ENCODE results near the gene LTBP1. TPM values are rescaled to one million over a fixed set of nuclear protein-coding genes. Genes with fewer than 3 reads are reported as not detected.

Gene LTBP1
- total RNA-seq, 2 experiments from 2014 or later = 0.18 TPM; not detected in 1

GRCh38 chr2:33321876-33322483 lies 375.2 kb downstream of the LTBP1 start:
- Mint-ChIP-seq H3K27me3 (peaks cover 9% of the 10 kb centered on the region), H3K9me3 (no peaks in the 10 kb centered on the region), H3K36me3 (ENCODE audit: low read depth) (no peaks in the 10 kb centered on the region), H3K4me3 (peak overlapping the region; percentile 11), H3K27ac (peak overlapping the region; percentile 87), H3K4me1 (ENCODE audit: low read depth) (peaks cover 22% of the 10 kb centered on the region)
- no peak for TF ChIP-seq CTCF (IDR thresholded peaks at IDR 0.05)
- peak; percentile 8 for DNase-seq
- CTCF ChIA-PET = no interaction called here
- POLR2A ChIA-PET = interaction anchor here (0.6 kb wide), 1 partner anchor 45 kb away, joined by 3 read pairs; no protein-coding TSS in a partner anchor
- ATAC-seq = no peak
- intact Hi-C loops (cut with micrococcal nuclease) = no loop called here

GRCh38 chr2:33322612-33323011 lies 375.9 kb downstream of the LTBP1 start:
- no peak for TF ChIP-seq CTCF (IDR thresholded peaks at IDR 0.05)
- Mint-ChIP-seq H3K27ac (no peak overlapping the region), H3K4me1 (ENCODE audit: low read depth) (peaks cover 22% of the 10 kb centered on the region), H3K9me3 (no peaks in the 10 kb centered on the region), H3K27me3 (peaks cover 11% of the 10 kb centered on the region), H3K36me3 (ENCODE audit: low read depth) (no peaks in the 10 kb centered on the region), H3K4me3 (no peak overlapping the region)
- intact Hi-C loops (cut with micrococcal nuclease) = no loop called here
- DNase-seq (no peak), ATAC-seq (no peak)
- ChIA-PET POLR2A (no interaction called here), CTCF (no interaction called here)

GRCh38 chr2:33323957-33324356 lies 377.2 kb downstream of the LTBP1 start:
- CTCF ChIA-PET = no interaction called here
- ATAC-seq (no peak), DNase-seq (no peak)
- Mint-ChIP-seq H3K4me1 (ENCODE audit: low read depth) (peaks cover 22% of the 10 kb centered on the region), H3K4me3 (no peak overlapping the region), H3K27ac (no peak overlapping the region), H3K27me3 (peaks cover 9% of the 10 kb centered on the region), H3K9me3 (no peaks in the 10 kb centered on the region), H3K36me3 (ENCODE audit: low read depth) (no peaks in the 10 kb centered on the region)
- intact Hi-C loops (cut with micrococcal nuclease) = no loop called here
- TF ChIP-seq CTCF (IDR thresholded peaks at IDR 0.05) = no peak
- POLR2A ChIA-PET = interaction anchor here (0.5 kb wide), 1 partner anchor 56 kb away, joined by 3 read pairs; no protein-coding TSS in a partner anchor

- Mint-ChIP-seq H3K36me3 (ENCODE audit: low read depth) (no peaks in the 10 kb centered on the region), H3K27me3 (peaks cover 3% of the 10 kb centered on the region), H3K4me1 (ENCODE audit: low read depth) (peaks cover 14% of the 10 kb centered on the region), H3K4me3 (no peak overlapping the region), H3K9me3 (no peaks in the 10 kb centered on the region), H3K27ac (no peak overlapping the region)
- intact Hi-C loops (cut with micrococcal nuclease) = no loop called here
- ATAC-seq (no peak), DNase-seq (no peak)
- ChIA-PET CTCF (no interaction called here), POLR2A (no interaction called here)
- no peak for TF ChIP-seq CTCF (IDR thresholded peaks at IDR 0.05)
Measured at GRCh38 chr2:33326100-33326499, 379.3 kb downstream of the LTBP1 start.

GRCh38 chr2:33333433-33333832 lies 386.7 kb downstream of the LTBP1 start:
- CTCF ChIA-PET = no interaction called here

More at GRCh38 chr2:33333433-33333832, 386.7 kb downstream of the LTBP1 start:
- H3K36me3 Mint-ChIP-seq (ENCODE audit: low read depth) = no peaks in the 10 kb centered on the region
- H3K4me3 Mint-ChIP-seq = no peak overlapping the region
- no peak for DNase-seq
- H3K27ac Mint-ChIP-seq = no peak overlapping the region
- no peak for TF ChIP-seq CTCF (IDR thresholded peaks at IDR 0.05)
- intact Hi-C loops (cut with micrococcal nuclease) = no loop called here
- H3K4me1 Mint-ChIP-seq (ENCODE audit: low read depth) = no peaks in the 10 kb centered on the region
- no peaks in the 10 kb centered on the region for H3K9me3 Mint-ChIP-seq
- POLR2A ChIA-PET = no interaction called here
- no peak for ATAC-seq
- peaks cover 3% of the 10 kb centered on the region for H3K27me3 Mint-ChIP-seq
